NCI-H524 (cell line): Measurements from ENCODE around the gene AUNIP.

ENCODE experiments used
- DNase-seq, 2 experiments: peaks; one replicate each; lab custom pipeline; 2025; lab: John Stamatoyannopoulos, UW

AUNIP gene

GRCh38 chr1:25828491-25828890 is 30.8 kb downstream of the AUNIP start:
- DNase-seq = no peak

GRCh38 chr1:25826571-25826970 is 32.7 kb downstream of the AUNIP start:
- no peak for DNase-seq

DNA sequence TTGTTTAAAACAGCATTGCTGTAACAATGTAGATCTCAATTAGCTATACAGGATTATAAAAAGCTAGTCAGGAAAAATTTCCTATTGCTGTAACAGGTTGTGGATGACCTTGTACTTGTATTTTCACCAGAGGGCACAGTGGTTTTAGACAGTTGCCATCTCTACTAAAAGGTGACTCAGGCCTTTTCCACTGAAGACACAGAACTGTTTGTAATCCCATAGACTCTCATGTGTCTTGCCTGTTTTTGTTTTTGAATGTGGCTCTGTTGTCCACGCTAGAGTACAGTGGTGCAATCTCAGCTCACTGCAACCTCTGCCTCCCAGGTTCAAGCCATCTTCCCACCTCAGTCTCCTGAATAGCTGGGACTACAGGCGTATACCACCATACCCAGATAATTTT is 33.7 kb downstream of the AUNIP start:
- no peak for DNase-seq

- DNase-seq = no peak
Observed at GRCh38 chr1:25821630-25822091, 37.6 kb downstream of the AUNIP start.

DNA sequence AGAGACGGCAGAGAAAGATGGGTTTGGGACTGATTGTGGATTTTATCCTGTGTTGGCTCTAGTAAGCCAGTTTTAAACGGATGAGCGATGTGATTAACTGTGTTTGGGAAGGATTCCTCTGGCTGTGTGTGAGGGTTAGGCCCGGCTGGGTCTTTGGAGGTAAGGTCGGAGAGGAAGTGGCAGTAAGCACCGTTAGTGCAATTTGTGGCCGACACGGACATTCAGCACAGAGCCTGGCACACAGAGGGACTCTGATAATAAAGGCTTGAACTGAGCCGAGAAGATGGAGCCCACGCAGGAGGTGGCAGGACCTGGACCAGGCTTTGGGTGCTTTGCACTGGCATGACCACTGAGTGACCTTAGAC is 38.2 kb downstream of the AUNIP start:
- no peak for DNase-seq

DNA sequence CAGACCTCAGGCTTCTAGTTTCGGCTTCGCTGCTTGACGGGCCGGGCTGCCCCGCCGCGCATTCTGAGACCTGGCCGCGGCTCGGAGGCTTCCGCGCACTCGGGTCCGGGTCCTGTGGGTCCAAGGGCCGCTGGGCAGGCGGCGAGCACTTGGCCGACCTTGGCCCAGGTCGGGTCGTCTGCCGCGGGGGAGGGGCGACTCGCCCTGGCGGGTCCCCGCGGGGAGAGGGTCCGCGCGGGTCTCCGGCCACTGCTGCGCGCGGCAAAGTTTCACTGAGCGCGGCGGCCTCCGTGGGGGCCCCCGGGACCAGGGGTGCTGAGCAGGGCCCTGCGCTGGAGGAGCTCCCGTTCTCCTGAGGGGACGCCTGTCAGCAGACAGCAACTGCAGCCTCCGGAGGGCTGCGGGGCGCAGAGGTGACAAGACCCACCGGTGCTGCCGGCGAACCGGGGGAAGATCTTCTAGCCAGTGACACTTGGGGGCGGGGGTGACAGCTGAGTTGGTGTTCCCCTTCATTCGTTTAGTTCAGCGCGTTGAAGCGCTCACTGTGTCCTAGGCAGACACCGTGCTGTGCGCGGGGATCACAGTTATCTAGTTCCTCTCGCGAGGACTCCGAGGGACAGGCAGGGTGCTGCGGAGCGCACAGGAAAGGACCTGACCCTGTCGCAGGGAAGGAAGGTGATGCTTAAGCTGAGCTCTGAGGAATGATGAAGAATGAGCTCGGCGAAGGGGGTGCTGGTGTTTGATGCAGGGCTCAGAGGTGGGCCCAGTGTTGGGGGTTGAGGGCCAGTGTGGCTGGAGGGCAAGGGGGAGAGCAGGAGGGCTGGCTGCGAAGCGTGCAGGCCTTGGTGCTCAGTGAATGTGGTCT is 38.8 kb downstream of the AUNIP start:
- peak in 1 of 2 experiments; percentile 38 for DNase-seq

DNA sequence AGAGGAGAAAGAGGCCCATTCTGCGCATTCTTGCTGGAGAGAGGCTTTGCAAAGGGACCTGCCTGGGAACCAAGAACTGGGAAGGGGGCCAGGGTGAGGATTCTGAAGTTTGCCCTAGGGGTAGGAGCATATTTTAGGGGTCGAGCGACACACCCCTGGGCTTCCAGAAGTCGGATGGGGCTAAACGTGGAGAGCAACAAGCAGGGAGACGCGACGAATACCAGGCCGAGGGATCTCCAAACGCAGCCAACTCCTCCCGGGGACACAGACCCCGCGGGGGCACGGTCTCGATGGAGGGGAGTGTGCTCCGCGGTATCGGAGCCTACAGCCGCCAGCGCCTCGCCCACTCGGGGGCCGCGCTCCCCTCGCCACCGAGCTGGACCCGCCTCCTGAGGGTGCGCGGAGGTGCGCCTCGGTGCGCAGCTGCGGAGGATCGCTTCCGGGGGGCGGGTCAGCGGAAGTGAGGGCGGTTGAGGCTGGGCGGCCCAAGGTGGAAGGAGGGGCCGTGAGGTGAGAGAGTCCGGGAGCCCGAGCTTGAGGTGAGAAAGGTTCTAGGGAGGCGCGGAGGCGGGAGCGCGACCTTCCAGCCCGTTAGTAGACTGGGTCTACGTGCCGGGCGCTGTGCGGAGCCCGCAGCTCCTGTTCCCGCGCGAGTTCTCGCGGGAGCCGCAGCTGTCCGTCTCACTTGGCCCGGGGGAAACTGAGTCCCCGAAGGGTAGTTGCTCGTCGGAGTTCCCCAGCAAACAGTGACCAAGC is 39.6 kb downstream of the AUNIP start, which contains the start of gene MTFR1L:
Gene MTFR1L (plus strand): TSS at position 464 of the 756 bp plus-strand sequence. CDS start 3,151 bp downstream, outside the sequence.
- DNase-seq = peak; percentile 25 to 60

- no peak for DNase-seq
Observed at GRCh38 chr1:25818569-25818968, 40.7 kb downstream of the AUNIP start.

GRCh38 chr1:25817840-25818501 is 41.3 kb downstream of the AUNIP start:
- peak in 1 of 2 experiments; percentile 9 for DNase-seq

GRCh38 chr1:25816112-25816718 is 43.0 kb downstream of the AUNIP start:
- DNase-seq = no peak

DNA sequence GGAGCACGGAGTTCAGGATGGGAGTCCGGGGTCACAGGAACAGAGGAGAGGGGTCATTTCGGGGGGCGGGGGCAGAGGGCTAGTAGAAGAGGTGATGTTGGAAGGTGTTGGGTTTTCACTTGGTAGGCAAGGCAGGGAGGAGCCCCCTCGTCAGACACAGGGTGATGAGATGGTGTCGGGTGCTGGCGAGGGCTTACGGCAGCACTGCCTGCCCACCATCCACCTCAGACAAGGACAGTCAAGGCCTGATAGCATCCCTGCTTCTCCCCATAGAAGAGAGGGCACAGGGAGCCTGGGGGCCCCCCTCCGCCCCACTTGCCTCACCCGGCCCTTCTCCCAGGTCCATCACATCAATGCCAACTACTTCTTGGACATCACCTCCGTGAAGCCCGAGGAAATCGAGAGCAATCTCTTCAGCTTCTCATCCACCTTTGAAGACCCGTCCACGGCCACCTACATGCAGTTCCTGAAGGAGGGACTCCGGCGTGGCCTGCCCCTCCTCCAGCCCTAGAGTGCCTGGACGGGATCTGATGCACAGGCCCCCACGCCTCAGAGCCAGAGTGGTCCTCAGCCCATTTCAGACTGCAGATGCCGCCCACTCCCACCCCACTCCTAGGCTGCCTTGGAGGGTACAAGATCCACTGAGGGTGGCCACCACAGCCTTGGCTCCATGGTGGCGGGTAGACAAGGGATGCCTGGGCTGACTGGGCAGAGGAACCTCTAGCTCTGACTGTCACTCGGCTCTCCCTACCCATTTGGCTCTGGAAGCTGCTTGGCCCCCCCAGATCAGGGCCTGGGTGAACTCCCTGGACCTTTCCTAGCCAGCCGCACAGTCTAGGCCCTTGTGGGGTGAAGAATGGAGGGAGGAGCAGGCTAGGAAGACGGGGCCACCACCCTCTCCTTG is 43.8 kb downstream of the AUNIP start:
- DNase-seq = no peak

- DNase-seq = no peak
Observed at GRCh38 chr1:25814549-25815087, 44.6 kb downstream of the AUNIP start.

GRCh38 chr1:25813734-25814471 is 45.4 kb downstream of the AUNIP start:
- no peak for DNase-seq

GRCh38 chr1:25813071-25813733 is 46.1 kb downstream of the AUNIP start:
- DNase-seq = no peak

DNA sequence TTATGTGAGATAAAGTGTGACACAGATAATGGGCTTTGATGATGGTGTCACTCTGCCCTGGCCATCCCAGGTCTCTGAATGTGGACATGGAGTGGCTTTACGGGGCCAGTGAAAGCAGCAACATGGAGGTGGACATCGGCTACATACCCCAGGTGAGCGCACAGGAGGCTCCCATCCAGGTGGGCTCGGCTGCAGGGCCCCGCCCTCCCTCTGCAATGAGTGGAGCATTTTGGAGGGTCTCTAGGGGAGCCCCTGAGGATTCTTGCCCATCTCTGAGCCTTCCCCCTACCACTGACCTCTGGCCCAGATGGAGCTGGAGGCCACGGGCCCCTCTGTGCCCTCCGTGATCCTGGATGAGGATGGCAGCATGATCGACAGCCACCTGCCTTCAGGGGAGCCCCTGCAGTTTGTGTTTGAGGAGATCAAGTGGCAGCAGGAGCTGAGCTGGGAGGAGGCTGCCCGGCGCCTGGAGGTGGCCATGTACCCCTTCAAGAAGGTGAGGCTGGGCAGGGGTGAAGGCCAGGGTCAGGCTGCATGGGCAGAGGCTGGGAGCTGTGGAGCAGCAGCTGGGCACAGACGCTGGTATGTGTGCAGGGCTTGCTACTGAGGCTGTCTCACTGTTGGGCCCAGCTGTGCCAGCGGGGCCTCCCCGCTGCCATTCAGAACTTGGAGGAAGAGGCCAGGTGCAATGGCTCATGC is 47.7 kb downstream of the AUNIP start:
- DNase-seq = no peak

- DNase-seq = peak in 1 of 2 experiments; percentile 51
Observed at GRCh38 chr1:25810341-25811299, 48.6 kb downstream of the AUNIP start.

DNA sequence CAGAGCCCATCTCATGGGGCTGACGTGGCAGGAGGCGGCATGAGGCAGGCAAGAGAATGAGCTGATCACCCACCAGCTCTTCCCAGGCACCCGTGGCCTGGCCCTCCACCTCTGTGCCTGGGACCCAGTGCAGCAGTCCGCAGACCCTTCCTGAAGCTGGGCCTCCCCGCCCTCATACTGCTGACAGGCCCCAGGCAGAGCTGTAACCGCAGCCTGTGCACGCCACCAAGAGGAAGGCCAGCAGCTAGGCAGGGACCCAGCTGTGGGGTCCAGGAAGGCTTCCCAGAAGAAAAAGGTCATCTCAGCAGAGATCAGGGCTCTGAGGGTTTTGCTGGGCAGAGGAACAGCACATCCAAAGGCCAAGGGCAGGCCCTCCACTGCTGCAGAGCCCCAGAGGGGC is 49.3 kb downstream of the AUNIP start:
- no peak for DNase-seq
